A549 (cell line): ENCODE measurements around the gene NOL8. TPM values are rescaled to one million over a fixed set of nuclear protein-coding genes. Genes with fewer than 3 reads are reported as not detected.

ENCODE experiments used
- CBX2 ChIP-seq: fragments of 200-600 bp; sonication (generic); IDR thresholded peaks from 2 replicates; pipeline ENCODE4 v1.6.1; 2016; ENCODE audit warnings: low read depth, mild to moderate bottlenecking, borderline replicate concordance
- FOSL2 ChIP-seq, 2 experiments: fragments of 450-650 bp in 1 of 2; fragments of >200 bp in 1 of 2; sonication (Bioruptor Twin) in 1 of 2; formaldehyde crosslinking; IDR thresholded peaks; 2 replicates each; pipeline versions ENCODE4 v1.5.0 to v1.6.1; 2016 to 2020; ENCODE audit warnings: mild to moderate bottlenecking in 1 of 2, moderate library complexity in 1 of 2
- GATA3 ChIP-seq: IDR thresholded peaks from 2 replicates; pipeline ENCODE4 v1.6.1; 2012; ENCODE audit warnings: borderline replicate concordance
- polyA plus RNA-seq, 4 experiments: library from polyadenylated mRNA; depleted of rRNA in 3 of 4; stranded (reverse); fragments of >200 nt; fragmentation: RNase III in 1 of 4; extraction: RNeasy Plus Mini Kit Qiagen cat#74134 plus additional on column Dnase treatment in 1 of 4; gene quantifications; 2 replicates in 3 of 4; 3 replicates in 1 of 4; pipeline ENCODE4 v1.2.3, GENCODE V29; 2011 to 2017
- small RNA-seq, 6 experiments: library from RNA; depleted of rRNA; stranded (forward); fragments of <200 nt; gene quantifications; one replicate each; pipeline ENCODE3, GENCODE V24; 2012
- TF ChIP-seq, protein P1 (sequence below): fragments of 150-350 bp; IDR thresholded peaks from 2 replicates; pipeline ENCODE4 v1.6.1; 2014; ENCODE audit warnings: low read depth, mild to moderate bottlenecking, low read length

NOL8 gene
- polyA plus RNA-seq, 2 of the 4 experiments (the other 2 are of a cell fraction), result 24.4 to 47.2 TPM

GRCh38 chr9:92247981-92248380, 77.2 kb downstream of the NOL8 start (continued):
- TF ChIP-seq FOSL2 (IDR thresholded peaks at IDR 0.05) (no peak), FOSL2 (CRISPR knock-in tag; IDR thresholded peaks at IDR 0.05) (no peak), CBX2 (no peak), GATA3 (no peak)
- TF ChIP-seq, protein P1, sequence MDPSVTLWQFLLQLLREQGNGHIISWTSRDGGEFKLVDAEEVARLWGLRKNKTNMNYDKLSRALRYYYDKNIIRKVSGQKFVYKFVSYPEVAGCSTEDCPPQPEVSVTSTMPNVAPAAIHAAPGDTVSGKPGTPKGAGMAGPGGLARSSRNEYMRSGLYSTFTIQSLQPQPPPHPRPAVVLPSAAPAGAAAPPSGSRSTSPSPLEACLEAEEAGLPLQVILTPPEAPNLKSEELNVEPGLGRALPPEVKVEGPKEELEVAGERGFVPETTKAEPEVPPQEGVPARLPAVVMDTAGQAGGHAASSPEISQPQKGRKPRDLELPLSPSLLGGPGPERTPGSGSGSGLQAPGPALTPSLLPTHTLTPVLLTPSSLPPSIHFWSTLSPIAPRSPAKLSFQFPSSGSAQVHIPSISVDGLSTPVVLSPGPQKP, result no peak

Small RNA genes lying within 50 kb of the gene (small RNA-seq; reads per million reads assigned to genes)
- gene MIR3651 (0 reads per million in 6 experiments), gene SNORA84 (0 to 16.8 (median 1.4) reads per million in 6 experiments)

Other genes starting within 250 kb of the NOL8 start
- gene SPTLC1, start 209.9 kb downstream of the NOL8 start, polyA plus RNA-seq (2011; rRNA removed), result 112 and 122 TPM in 2 replicates
- gene SPTLC1, start 209.9 kb downstream of the NOL8 start, polyA plus RNA-seq (2017; fragmentation: RNase III; extraction: RNeasy Plus Mini Kit Qiagen cat#74134 plus additional on column Dnase treatment), result 63.6 to 63.7 TPM (median 63.6 TPM) in 3 replicates
- 244 and 328 TPM in 2 replicates for gene IARS1, start 31.7 kb downstream of the NOL8 start, polyA plus RNA-seq (2011; rRNA removed)
- gene IARS1, start 31.7 kb downstream of the NOL8 start, polyA plus RNA-seq (2017; fragmentation: RNase III; extraction: RNeasy Plus Mini Kit Qiagen cat#74134 plus additional on column Dnase treatment), result 120 to 133 TPM (median 121 TPM) in 3 replicates
- 13.4 and 15.5 TPM in 2 replicates for gene CENPP, start 603 bp upstream of the NOL8 start, polyA plus RNA-seq (2011; rRNA removed)
- 5.5 to 7.2 TPM (median 7.2 TPM) in 3 replicates for gene CENPP, start 603 bp upstream of the NOL8 start, polyA plus RNA-seq (2017; fragmentation: RNase III; extraction: RNeasy Plus Mini Kit Qiagen cat#74134 plus additional on column Dnase treatment)
- gene OGN, start 79.2 kb upstream of the NOL8 start, polyA plus RNA-seq (2011; rRNA removed), result not detected in 2 replicates
- gene OGN, start 79.2 kb upstream of the NOL8 start, polyA plus RNA-seq (2017; fragmentation: RNase III; extraction: RNeasy Plus Mini Kit Qiagen cat#74134 plus additional on column Dnase treatment), result not detected in 3 replicates
- gene OMD, start 99.1 kb upstream of the NOL8 start, polyA plus RNA-seq (2011; rRNA removed), result not detected in 2 replicates
- gene OMD, start 99.1 kb upstream of the NOL8 start, polyA plus RNA-seq (2017; fragmentation: RNase III; extraction: RNeasy Plus Mini Kit Qiagen cat#74134 plus additional on column Dnase treatment), result not detected in 3 replicates
- gene ASPN, start 157.2 kb upstream of the NOL8 start, polyA plus RNA-seq (2011; rRNA removed), result not detected in 2 replicates
- not detected in 3 replicates for gene ASPN, start 157.2 kb upstream of the NOL8 start, polyA plus RNA-seq (2017; fragmentation: RNase III; extraction: RNeasy Plus Mini Kit Qiagen cat#74134 plus additional on column Dnase treatment)
- gene ECM2, start 210.6 kb upstream of the NOL8 start, polyA plus RNA-seq (2011; rRNA removed), result 0.21 and 0.43 TPM in 2 replicates
- 0.25 to 0.41 TPM (median 0.35 TPM) in 3 replicates for gene ECM2, start 210.6 kb upstream of the NOL8 start, polyA plus RNA-seq (2017; fragmentation: RNase III; extraction: RNeasy Plus Mini Kit Qiagen cat#74134 plus additional on column Dnase treatment)